Naive thymus-derived CD8-positive, alpha-beta T cell (primary cell): ENCODE measurements around the gene MTSS2. TPM values are rescaled to one million over a fixed set of nuclear protein-coding genes. Genes with fewer than 3 reads are reported as not detected.

Source experiments
- ATAC-seq, 2 donors: fragments of 150-1000 bp; cut with Tn5 transposase in 1 of 2; sonication (Bioruptor Pico), chemical (Tn5 transposase) in 1 of 2; 1 replicate in 1 of 2; 2 replicates in 1 of 2; pipeline ENCODE4 v1.10.0; 2021; ENCODE audit warnings: mild to moderate bottlenecking in 2 of 2, moderate library complexity in 2 of 2
- POLR2A ChIA-PET: fragments of 350-600 bp; sonication (Branson Sonifier 250); formaldehyde crosslinking; loops from one replicate; lab custom pipeline; 2021; ENCODE audit warnings: antibody characterized with exemption; lab: Charles Lee
- DNase-seq, 10 donors: peaks; one replicate each; pipeline versions ENCODE4 v3.0.0 to v3.0.0-alpha.2; 2020 to 2022
- H3K27ac Mint-ChIP-seq, 10 donors: one replicate each; pipeline ENCODE4 v1.8.0; 2020 to 2022; ENCODE audit warnings: mild to moderate bottlenecking in 10 of 10, mixed read lengths in 10 of 10, moderate library complexity in 4 of 10, inconsistent platforms in 1 of 10
- H3K27me3 Mint-ChIP-seq, 5 donors: one replicate each; pipeline ENCODE4 v1.8.0; 2021 to 2022; ENCODE audit warnings: mixed read lengths in 5 of 5
- H3K36me3 Mint-ChIP-seq, 3 donors: one replicate each; pipeline ENCODE4 v1.8.0; 2020 to 2022; ENCODE audit warnings: mixed read lengths in 3 of 3, mild to moderate bottlenecking in 2 of 3, inconsistent platforms in 1 of 3
- H3K4me1 Mint-ChIP-seq, 4 donors: one replicate each; pipeline ENCODE4 v1.8.0; 2021 to 2022; ENCODE audit warnings: mixed read lengths in 4 of 4
- H3K4me3 Mint-ChIP-seq, 10 donors: one replicate each; pipeline ENCODE4 v1.8.0; 2020 to 2022; ENCODE audit warnings: mild to moderate bottlenecking in 10 of 10, mixed read lengths in 10 of 10, moderate library complexity in 6 of 10, inconsistent platforms in 1 of 10
- H3K9me3 Mint-ChIP-seq, 9 donors: one replicate each; pipeline ENCODE4 v1.8.0; 2020 to 2022; ENCODE audit warnings: mixed read lengths in 9 of 9, mild to moderate bottlenecking in 3 of 9, inconsistent platforms in 1 of 9, moderate library complexity in 1 of 9
- polyA plus RNA-seq, 3 donors: library from polyadenylated mRNA; unstranded; fragments of 300-500 nt; fragmentation: Illumina TruSeq; gene quantifications; one replicate each; pipeline ENCODE4 v1.2.3, GENCODE V29; 2021
- total RNA-seq, 8 experiments: library from RNA in 2 of 8; stranded (reverse) in 2 of 8; gene quantifications; one replicate each; pipeline ENCODE4 v1.2.3 and lab custom pipeline; 2021 to 2026

MTSS2 gene
- total and polyA plus RNA-seq, 5 experiments from 2014 or later = 0.28 to 26.8 (median 23.3) TPM; not detected in 2

- Mint-ChIP-seq H3K4me3 (no peak overlapping the region), H3K36me3 (peaks cover 0 to 7% (median 0%) of the 10 kb centered on the region in 3 donors), H3K27ac (peak overlapping the region in 5 of 10 donors; percentile 14 to 77 (median 48)), H3K9me3 (no peaks in the 10 kb centered on the region), H3K4me1 (peaks cover 4 to 17% (median 10%) of the 10 kb centered on the region in 4 donors), H3K27me3 (no peaks in the 10 kb centered on the region)
- ATAC-seq = no peak
- DNase-seq = no peak
- POLR2A ChIA-PET = interaction anchor here (0.9 kb wide), 1 partner anchor 33 kb away, joined by 3 read pairs; no protein-coding TSS in a partner anchor
These were observed 18.1 kb upstream of the MTSS2 start for GRCh38 chr16:70703835-70704381.

- no peaks in the 10 kb centered on the region for H3K27me3 Mint-ChIP-seq
- peaks cover 4 to 21% (median 11%) of the 10 kb centered on the region in 4 donors for H3K4me1 Mint-ChIP-seq
- no peak overlapping the region for H3K4me3 Mint-ChIP-seq
- peak overlapping the region in 1 of 10 donors; percentile 14 for H3K27ac Mint-ChIP-seq
- no peaks in the 10 kb centered on the region for H3K9me3 Mint-ChIP-seq
- H3K36me3 Mint-ChIP-seq = peaks cover 0 to 4% (median 0%) of the 10 kb centered on the region in 3 donors
- DNase-seq = no peak
- POLR2A ChIA-PET = interaction anchor here (1.2 kb wide), 1 partner anchor 34 kb away, joined by 4 read pairs; no protein-coding TSS in a partner anchor
- ATAC-seq = no peak
These were observed 17.4 kb upstream of the MTSS2 start for GRCh38 chr16:70703041-70703834.

- DNase-seq (no peak), ATAC-seq (no peak)
- Mint-ChIP-seq H3K4me3 (no peak overlapping the region), H3K36me3 (peaks cover 0 to 7% (median 0%) of the 10 kb centered on the region in 3 donors), H3K27me3 (no peaks in the 10 kb centered on the region), H3K4me1 (peaks cover 9 to 28% (median 16%) of the 10 kb centered on the region in 4 donors), H3K9me3 (no peaks in the 10 kb centered on the region), H3K27ac (peak overlapping the region in 3 of 10 donors; percentile 8 to 76 (median 74))
- POLR2A ChIA-PET = interaction anchor here (1.2 kb wide), 1 partner anchor 34 kb away, joined by 4 read pairs; no protein-coding TSS in a partner anchor
These were observed 16.8 kb upstream of the MTSS2 start for GRCh38 chr16:70702624-70703023.

DNA sequence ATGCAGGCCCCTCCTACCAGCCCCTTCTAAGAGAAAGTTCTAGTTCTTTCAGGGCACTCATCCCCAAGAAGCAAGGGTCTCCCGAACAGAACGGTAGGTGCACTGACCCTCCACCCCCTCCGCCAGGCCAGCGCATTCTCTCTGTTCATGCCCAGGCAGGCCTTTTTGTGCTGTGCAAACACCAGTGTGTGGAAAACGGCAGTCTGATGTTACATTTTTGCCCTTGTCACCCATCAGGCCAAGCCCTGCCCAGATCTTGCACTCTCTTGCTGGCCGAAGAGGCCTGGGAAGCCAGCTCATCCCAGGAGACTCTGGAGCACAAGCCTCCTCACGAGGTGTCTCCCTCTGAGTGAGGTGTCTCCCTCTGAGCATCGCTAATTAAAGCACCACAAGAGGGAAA lies 16.1 kb upstream of the MTSS2 start:
- Mint-ChIP-seq H3K9me3 (no peaks in the 10 kb centered on the region), H3K4me1 (peaks cover 10 to 30% (median 22%) of the 10 kb centered on the region in 4 donors), H3K27me3 (no peaks in the 10 kb centered on the region), H3K4me3 (no peak overlapping the region), H3K36me3 (peaks cover 0 to 7% (median 0%) of the 10 kb centered on the region in 3 donors), H3K27ac (peak overlapping the region in 4 of 10 donors; percentile 6 to 76 (median 42))
- ATAC-seq (no peak), DNase-seq (no peak)
- POLR2A ChIA-PET = no interaction called here

GRCh38 chr16:70701596-70701995 lies 15.7 kb upstream of the MTSS2 start:
- ATAC-seq = no peak
- Mint-ChIP-seq H3K27ac (peak overlapping the region in 6 of 10 donors; percentile 6 to 88 (median 59)), H3K36me3 (peaks cover 0 to 7% (median 0%) of the 10 kb centered on the region in 3 donors), H3K4me1 (peaks cover 14 to 34% (median 26%) of the 10 kb centered on the region in 4 donors), H3K9me3 (no peaks in the 10 kb centered on the region), H3K4me3 (no peak overlapping the region), H3K27me3 (no peaks in the 10 kb centered on the region)
- no peak for DNase-seq
- POLR2A ChIA-PET = no interaction called here

DNA sequence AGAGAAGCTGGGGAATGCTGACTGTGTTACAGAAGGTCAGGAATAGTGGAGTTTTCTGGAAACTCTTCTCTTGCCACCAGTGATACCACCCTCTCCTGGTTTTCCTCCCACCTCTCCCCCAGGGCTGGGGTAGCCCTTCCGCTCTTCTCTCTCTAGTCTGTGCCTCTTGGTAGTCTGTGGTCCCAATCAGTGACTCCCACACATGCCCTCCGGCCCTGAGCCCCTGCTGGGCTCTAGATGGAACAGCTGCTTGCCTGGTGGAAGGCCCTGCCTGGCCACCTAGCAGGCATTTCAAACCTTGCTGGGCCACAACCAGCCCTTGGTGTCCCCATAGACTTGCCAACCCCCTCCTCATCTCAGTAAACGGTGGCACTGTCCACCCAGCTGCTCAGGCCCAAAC lies 15.2 kb upstream of the MTSS2 start:
- ATAC-seq (no peak), DNase-seq (no peak)
- Mint-ChIP-seq H3K4me1 (peaks cover 17 to 40% (median 31%) of the 10 kb centered on the region in 4 donors), H3K4me3 (no peak overlapping the region), H3K9me3 (no peaks in the 10 kb centered on the region), H3K27ac (peak overlapping the region in 6 of 10 donors; percentile 43 to 88 (median 75)), H3K36me3 (peaks cover 0 to 7% (median 0%) of the 10 kb centered on the region in 3 donors), H3K27me3 (no peaks in the 10 kb centered on the region)
- POLR2A ChIA-PET = no interaction called here

DNA sequence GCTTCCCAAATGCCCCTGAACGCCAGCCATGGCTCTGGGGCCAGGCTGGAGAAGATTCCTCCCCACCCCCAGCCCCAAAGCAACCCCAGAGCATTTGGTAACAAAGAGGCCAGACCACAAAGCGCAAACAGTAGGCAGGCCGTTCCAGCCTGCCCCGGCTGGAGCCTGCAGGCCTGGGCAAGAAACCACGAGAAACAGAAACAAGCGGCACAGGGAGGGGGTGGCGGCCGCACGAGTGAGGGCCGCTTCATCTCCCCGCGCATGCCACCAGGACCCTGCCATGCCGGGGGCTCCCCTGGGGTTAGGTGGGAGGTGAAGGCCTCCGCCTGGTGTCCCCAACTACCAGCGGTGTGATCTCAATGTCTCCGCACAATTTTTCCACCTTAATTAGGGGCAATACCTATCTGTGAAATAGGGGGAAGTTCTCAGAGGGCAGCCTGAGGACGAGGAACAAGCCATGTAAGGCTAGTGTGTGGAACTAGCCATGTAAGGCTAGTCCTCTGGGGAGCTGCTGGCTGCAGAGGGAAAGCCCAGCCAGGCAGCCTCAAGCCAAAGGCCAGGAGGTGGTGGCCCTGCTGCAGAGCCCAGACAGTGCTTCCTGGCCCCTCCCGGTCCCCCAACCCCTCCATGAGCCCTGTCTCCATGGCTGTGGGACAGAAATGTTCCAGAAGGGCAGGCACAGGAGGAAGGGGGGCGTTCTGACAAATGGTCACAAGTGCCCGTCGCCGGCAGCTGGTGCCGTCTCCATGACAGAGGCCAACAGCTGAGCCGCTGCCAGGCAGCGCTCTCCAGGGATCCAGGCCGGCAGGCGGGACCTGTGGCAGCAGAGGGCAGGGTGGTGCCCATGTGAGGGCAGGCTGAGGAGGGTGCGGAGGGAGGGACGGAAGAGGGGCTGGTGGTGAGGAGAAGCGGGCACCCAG lies 14.5 kb upstream of the MTSS2 start:
- peak overlapping the region in 3 of 10 donors; percentile 63 to 88 (median 87) for H3K27ac Mint-ChIP-seq

GRCh38 chr16:70699696-70700095 lies 13.8 kb upstream of the MTSS2 start:
- POLR2A ChIA-PET = no interaction called here
- Mint-ChIP-seq H3K9me3 (no peaks in the 10 kb centered on the region), H3K27ac (peak overlapping the region in 4 of 10 donors; percentile 48 to 84 (median 70)), H3K27me3 (no peaks in the 10 kb centered on the region), H3K36me3 (peaks cover 0 to 7% (median 1%) of the 10 kb centered on the region in 3 donors), H3K4me3 (no peak overlapping the region), H3K4me1 (peaks cover 24 to 52% (median 41%) of the 10 kb centered on the region in 4 donors)
- no peak for ATAC-seq
- DNase-seq = no peak

More for the DNA sequence above, 14.5 kb upstream of the MTSS2 start:
- no peaks in the 10 kb centered on the region for H3K9me3 Mint-ChIP-seq
- H3K36me3 Mint-ChIP-seq = peaks cover 0 to 7% (median 1%) of the 10 kb centered on the region in 3 donors
- no peak for DNase-seq
- H3K27me3 Mint-ChIP-seq = no peaks in the 10 kb centered on the region
- no peak for ATAC-seq
- POLR2A ChIA-PET = no interaction called here
- peaks cover 22 to 46% (median 38%) of the 10 kb centered on the region in 4 donors for H3K4me1 Mint-ChIP-seq
- H3K4me3 Mint-ChIP-seq = no peak overlapping the region

DNA sequence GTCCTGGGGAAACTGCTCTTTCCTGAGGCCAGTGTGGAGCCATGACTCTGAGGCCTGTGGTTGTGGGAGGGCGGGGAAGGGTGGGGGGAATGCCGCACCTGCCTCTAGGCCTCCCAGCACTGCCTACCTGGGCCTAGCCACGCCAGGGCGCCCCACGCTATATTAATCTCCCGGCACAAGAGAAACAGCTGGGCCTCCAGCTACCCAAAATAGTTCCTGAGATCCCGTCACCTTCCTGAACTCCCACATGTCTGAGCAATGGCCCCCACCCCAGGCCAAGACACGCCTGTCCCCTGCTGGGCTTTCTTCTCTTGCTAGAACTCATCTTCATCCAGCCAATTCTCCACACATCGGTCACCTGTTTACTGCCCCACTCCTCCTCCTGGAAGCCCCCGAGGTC lies 13.0 kb upstream of the MTSS2 start:
- Mint-ChIP-seq H3K27me3 (no peaks in the 10 kb centered on the region), H3K4me3 (peak overlapping the region in 2 of 10 donors; percentile 18 to 23), H3K9me3 (no peaks in the 10 kb centered on the region), H3K4me1 (peaks cover 24 to 54% (median 43%) of the 10 kb centered on the region in 4 donors), H3K36me3 (peaks cover 0 to 7% (median 1%) of the 10 kb centered on the region in 3 donors), H3K27ac (peak overlapping the region in 8 of 10 donors; percentile 34 to 88 (median 74))
- DNase-seq (no peak), ATAC-seq (no peak)
- POLR2A ChIA-PET = interaction anchor here (5.3 kb wide), 1 partner anchor 37 kb away, joined by 60 read pairs; no protein-coding TSS in a partner anchor

DNA sequence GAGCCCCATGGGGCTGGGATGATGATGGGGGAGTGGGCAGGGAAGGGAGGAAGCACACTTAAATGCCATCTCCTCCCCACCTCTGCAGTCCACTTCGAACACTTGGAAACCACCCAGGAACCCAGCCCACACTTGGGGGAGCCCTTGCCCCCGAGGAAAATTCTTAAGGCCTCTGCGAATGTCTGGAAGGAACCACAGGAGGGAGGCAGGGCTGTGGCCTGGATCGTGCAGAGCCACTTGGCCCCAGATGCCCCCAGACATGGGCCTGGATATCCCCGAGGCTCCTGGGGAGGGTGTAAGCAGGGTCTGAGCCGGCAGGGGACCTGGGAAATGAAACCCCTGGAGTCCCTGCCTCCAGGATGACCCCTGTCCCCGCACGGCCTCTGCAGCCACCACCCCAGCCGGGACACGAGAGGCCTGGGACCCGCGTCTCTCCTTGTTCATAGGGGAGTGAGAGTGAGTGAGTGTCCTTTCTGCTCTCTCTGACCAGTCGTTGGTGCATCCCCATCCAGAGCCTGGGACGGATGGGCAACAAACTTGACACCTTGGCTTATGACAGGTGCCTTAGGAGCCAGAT lies 11.8 kb upstream of the MTSS2 start:
- POLR2A ChIA-PET = interaction anchor here (1.1 to 5.3 kb wide), 2 partner anchors 39 to 53 kb away, joined by 3 to 60 read pairs; no protein-coding TSS in a partner anchor
- DNase-seq (no peak), ATAC-seq (no peak)
- Mint-ChIP-seq H3K36me3 (peaks cover 0 to 7% (median 1%) of the 10 kb centered on the region in 3 donors), H3K27ac (peak overlapping the region in 9 of 10 donors; percentile 66 to 96 (median 93)), H3K9me3 (no peaks in the 10 kb centered on the region), H3K4me1 (peaks cover 26 to 58% (median 44%) of the 10 kb centered on the region in 4 donors), H3K4me3 (peak overlapping the region in 2 of 10 donors; percentile 31 to 71), H3K27me3 (no peaks in the 10 kb centered on the region)

- Mint-ChIP-seq H3K4me1 (peaks cover 26 to 52% (median 43%) of the 10 kb centered on the region in 4 donors), H3K27ac (peak overlapping the region; percentile 84 to 96 (median 94)), H3K9me3 (no peaks in the 10 kb centered on the region), H3K27me3 (no peaks in the 10 kb centered on the region), H3K4me3 (peak overlapping the region in 8 of 10 donors; percentile 21 to 87 (median 71)), H3K36me3 (peaks cover 0 to 7% (median 1%) of the 10 kb centered on the region in 3 donors)
- ATAC-seq = peak; percentile 72 to 84
- POLR2A ChIA-PET = interaction anchor here (0.5 to 5.3 kb wide), 7 partner anchors 10 to 315 kb away, joined by 3 to 60 read pairs (median 5); no protein-coding TSS in a partner anchor
- DNase-seq = peak in 9 of 10 donors; percentile 16 to 78 (median 55)
These were observed 11.2 kb upstream of the MTSS2 start for GRCh38 chr16:70696952-70697593.
